Left hindlimb (tissue), 1 donor: ENCODE results near the gene ZNF556.

Source experiments
- DNase-seq: peaks from one replicate; pipeline ENCODE4 v3.0.0-alpha.2; 2018

The ZNF556 gene

GRCh38 chr19:2906631-2907195 is 39.6 kb downstream of the ZNF556 start:
- DNase-seq = no peak

- no peak for DNase-seq
Measured at GRCh38 chr19:2912306-2912705, 45.2 kb downstream of the ZNF556 start.

GRCh38 chr19:2917275-2918184 is 50.4 kb downstream of the ZNF556 start:
- no peak for DNase-seq

GRCh38 chr19:2922987-2923386 is 55.9 kb downstream of the ZNF556 start:
- no peak for DNase-seq

- DNase-seq = peak; percentile 55
Measured at GRCh38 chr19:2923510-2923909, 56.4 kb downstream of the ZNF556 start.

GRCh38 chr19:2926341-2927031 is 59.4 kb downstream of the ZNF556 start:
- no peak for DNase-seq

- DNase-seq = no peak
Measured at GRCh38 chr19:2927032-2927430, 59.9 kb downstream of the ZNF556 start.
